Sigmoid colon (tissue), 4 donors: Measurements from ENCODE around the gene DOCK9.

Source experiments
- EP300 ChIP-seq, 4 donors: sonication (generic); formaldehyde crosslinking; IDR thresholded peaks; one replicate each; pipeline ENCODE4 v1.6.1; 2017; ENCODE audit warnings: antibody characterized with exemption in 4 of 4
- TF ChIP-seq, protein P1 (sequence below), 4 experiments: fragments of 450-650 bp in 3 of 4; fragments of 200-600 bp in 1 of 4; IDR thresholded peaks; one replicate each; pipeline ENCODE4 v1.5.1; 2016 to 2019; ENCODE audit warnings: antibody characterized with exemption in 4 of 4, mild to moderate bottlenecking in 3 of 4, moderate library complexity in 2 of 4

DNA sequence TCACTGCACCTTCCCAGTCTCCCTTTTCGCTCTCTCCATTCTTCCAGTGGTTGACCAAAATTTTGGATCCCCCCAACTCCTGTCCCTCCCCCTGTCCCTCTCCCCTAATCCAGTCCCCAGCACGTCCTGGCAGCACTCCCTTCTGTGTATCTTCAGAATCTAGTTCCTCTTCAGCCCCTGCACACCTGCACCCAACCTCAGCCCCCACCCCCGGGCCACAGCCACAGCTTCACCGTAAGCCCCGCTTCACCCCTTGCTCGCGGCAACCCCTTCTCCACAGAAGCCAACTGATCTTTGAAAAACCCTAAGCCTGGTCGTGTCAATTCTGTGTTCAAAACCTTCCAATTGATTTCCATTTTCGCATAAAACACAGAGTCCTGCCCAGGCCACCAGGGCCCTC lies 189.9 kb downstream of the DOCK9 start:
- TF ChIP-seq, protein P1, sequence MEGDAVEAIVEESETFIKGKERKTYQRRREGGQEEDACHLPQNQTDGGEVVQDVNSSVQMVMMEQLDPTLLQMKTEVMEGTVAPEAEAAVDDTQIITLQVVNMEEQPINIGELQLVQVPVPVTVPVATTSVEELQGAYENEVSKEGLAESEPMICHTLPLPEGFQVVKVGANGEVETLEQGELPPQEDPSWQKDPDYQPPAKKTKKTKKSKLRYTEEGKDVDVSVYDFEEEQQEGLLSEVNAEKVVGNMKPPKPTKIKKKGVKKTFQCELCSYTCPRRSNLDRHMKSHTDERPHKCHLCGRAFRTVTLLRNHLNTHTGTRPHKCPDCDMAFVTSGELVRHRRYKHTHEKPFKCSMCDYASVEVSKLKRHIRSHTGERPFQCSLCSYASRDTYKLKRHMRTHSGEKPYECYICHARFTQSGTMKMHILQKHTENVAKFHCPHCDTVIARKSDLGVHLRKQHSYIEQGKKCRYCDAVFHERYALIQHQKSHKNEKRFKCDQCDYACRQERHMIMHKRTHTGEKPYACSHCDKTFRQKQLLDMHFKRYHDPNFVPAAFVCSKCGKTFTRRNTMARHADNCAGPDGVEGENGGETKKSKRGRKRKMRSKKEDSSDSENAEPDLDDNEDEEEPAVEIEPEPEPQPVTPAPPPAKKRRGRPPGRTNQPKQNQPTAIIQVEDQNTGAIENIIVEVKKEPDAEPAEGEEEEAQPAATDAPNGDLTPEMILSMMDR (IDR thresholded peaks at IDR 0.05) = no peak
- TF ChIP-seq EP300 (IDR thresholded peaks at IDR 0.05) = no peak
